ENCODE data around the gene SCGB3A2. TPM values are rescaled to one million over a fixed set of nuclear protein-coding genes. Genes with fewer than 3 reads are reported as not detected.

Gene SCGB3A2
- polyA plus RNA-seq, 1 of the 3 experiments (the other 2 are of a cell fraction): not detected

- ChIA-PET POLR2A (no interaction called here), CTCF (interaction anchor here (1.9 kb wide), 1 partner anchor 73 kb away, joined by 12 read pairs; no protein-coding TSS in a partner anchor)
- no peak overlapping the region for H3K4me2 ChIP-seq
- no peaks in the 10 kb centered on the region for H3K79me2 ChIP-seq (ENCODE audit: insufficient read depth)
- H3K9ac ChIP-seq: no peak overlapping the region
- H3K27me3 ChIP-seq (ENCODE audit: insufficient read depth): no peaks in the 10 kb centered on the region
- WGBS (ENCODE audit: low lambda C conversion rate): 28% methylated on average over 2 of the region's 2 CpGs
- no peaks in the 10 kb centered on the region for H3K9me2 ChIP-seq
- H4K20me1 ChIP-seq (ENCODE audit: insufficient read depth): no peaks in the 10 kb centered on the region
- TF ChIP-seq RAD21 (IDR thresholded peaks at IDR 0.05; ENCODE audit: low read length) (no peak), YY1 (IDR thresholded peaks at IDR 0.05; ENCODE audit: low read depth) (no peak), GABPA (IDR thresholded peaks at IDR 0.05; ENCODE audit: low read depth) (no peak), ZBTB33 (IDR thresholded peaks at IDR 0.05; ENCODE audit: borderline replicate concordance, low read depth) (no peak), JUND (IDR thresholded peaks at IDR 0.05) (no peak), RXRA (IDR thresholded peaks at IDR 0.05; ENCODE audit: borderline replicate concordance, low read depth) (no peak), EZH2phosphoT487 (IDR thresholded peaks at IDR 0.05; ENCODE audit: borderline replicate concordance, low read depth) (no peak), GATA2 (CRISPR knock-in tag; IDR thresholded peaks at IDR 0.05) (no peak), CHD2 (IDR thresholded peaks at IDR 0.05; ENCODE audit: low read length, partially characterized antibody) (no peak)
- no peaks in the 10 kb centered on the region for H3K36me3 ChIP-seq (replicated peaks in 1 of 2; ENCODE audit: control insufficient read depth in 1 of 2, insufficient read depth in 2 of 2, low read length in 1 of 2)
- no peaks in the 10 kb centered on the region for H3F3A ChIP-seq (replicated peaks; ENCODE audit: insufficient read depth)
- H3K4me1 ChIP-seq (ENCODE audit: control insufficient read depth in 1 of 2, insufficient read depth in 2 of 2, low read depth in 1 of 2, low read length in 1 of 2): peaks cover 0 to 5% of the 10 kb centered on the region in 2 experiments; a peak in 1 of 4 replicates
- H3K27ac ChIP-seq (ENCODE audit: low read depth in 2 of 2, low read length in 1 of 2): no peak overlapping the region
- no peak for DNase-seq
- H2AFZ ChIP-seq (ENCODE audit: low read depth): peak overlapping the region; percentile 14; the same call in 1 of the 2 replicates
- H3K9me3 ChIP-seq: no peaks in the 10 kb centered on the region
- no peak overlapping the region for H3K4me3 ChIP-seq (ENCODE audit: low read depth in 2 of 2, low read length in 1 of 2)
Measured at GRCh38 chr5:147930769-147931168, 52.3 kb downstream of the SCGB3A2 start.

Other genes with a start within 250 kb of the SCGB3A2 start
- gene JAKMIP2, start 96.0 kb upstream of the SCGB3A2 start, polyA plus RNA-seq (2012; rRNA removed): 1.8 and 2.1 TPM in 2 replicates
- gene SPINK1, start 47.0 kb upstream of the SCGB3A2 start, polyA plus RNA-seq (2012; rRNA removed): not detected in 2 replicates
- gene C5orf46, start 27.8 kb downstream of the SCGB3A2 start, polyA plus RNA-seq (2012; rRNA removed): 4.1 and 7.1 TPM in 2 replicates
- not detected in 2 replicates for gene SPINK5, start 185.3 kb downstream of the SCGB3A2 start, polyA plus RNA-seq (2012; rRNA removed)

Data from SK-N-SH (cell line).